ENCODE measurements around the gene APP.

GRCh38 chr21:25934771-25935224, 235.8 kb downstream of the APP start:
- TF ChIP-seq CTCF (conservative IDR thresholded peaks at IDR 0.05; ENCODE audit: low read depth, low read length) (no peak), EZH2 (IDR thresholded peaks at IDR 0.05; ENCODE audit: low read length, unreplicated experiment) (no peak)

Measured in PC-3 (cell line).